ENCODE data around the gene PTGR3. TPM values are rescaled to one million over a fixed set of nuclear protein-coding genes. Genes with fewer than 3 reads are reported as not detected.

Gene PTGR3
- total RNA-seq, 6 experiments from 2014 or later, result 37.9 to 47.5 (median 41.8) TPM

DNA sequence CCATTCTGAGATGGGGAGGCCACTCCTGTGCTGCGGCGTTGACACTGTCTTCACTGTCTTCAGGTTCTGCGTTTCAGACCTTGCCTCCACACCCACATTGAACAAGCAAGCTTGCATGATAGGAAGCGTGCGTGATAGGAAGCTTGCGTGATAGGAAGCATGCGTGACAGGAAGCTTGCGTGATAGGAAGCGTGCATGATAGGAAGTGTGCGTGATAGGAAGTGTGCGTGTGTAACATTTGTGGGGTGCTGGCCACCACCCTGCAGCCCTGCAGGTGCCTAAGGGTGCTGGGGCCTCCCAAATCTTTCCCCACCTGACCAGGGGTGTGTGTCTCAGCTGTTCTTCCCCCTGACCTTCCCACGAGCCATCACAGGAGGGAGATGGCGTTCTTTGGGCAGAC, 27.0 kb upstream of the PTGR3 start:
- Mint-ChIP-seq H3K36me3 (ENCODE audit: low read depth) (peaks cover 22% of the 10 kb centered on the region), H3K4me1 (ENCODE audit: low read depth) (peaks cover 33% of the 10 kb centered on the region), H3K27me3 (ENCODE audit: insufficient read depth) (no peaks in the 10 kb centered on the region), H3K9me3 (no peaks in the 10 kb centered on the region), H3K27ac (no peak overlapping the region), H3K4me3 (no peak overlapping the region)
- TF ChIP-seq, protein P1, sequence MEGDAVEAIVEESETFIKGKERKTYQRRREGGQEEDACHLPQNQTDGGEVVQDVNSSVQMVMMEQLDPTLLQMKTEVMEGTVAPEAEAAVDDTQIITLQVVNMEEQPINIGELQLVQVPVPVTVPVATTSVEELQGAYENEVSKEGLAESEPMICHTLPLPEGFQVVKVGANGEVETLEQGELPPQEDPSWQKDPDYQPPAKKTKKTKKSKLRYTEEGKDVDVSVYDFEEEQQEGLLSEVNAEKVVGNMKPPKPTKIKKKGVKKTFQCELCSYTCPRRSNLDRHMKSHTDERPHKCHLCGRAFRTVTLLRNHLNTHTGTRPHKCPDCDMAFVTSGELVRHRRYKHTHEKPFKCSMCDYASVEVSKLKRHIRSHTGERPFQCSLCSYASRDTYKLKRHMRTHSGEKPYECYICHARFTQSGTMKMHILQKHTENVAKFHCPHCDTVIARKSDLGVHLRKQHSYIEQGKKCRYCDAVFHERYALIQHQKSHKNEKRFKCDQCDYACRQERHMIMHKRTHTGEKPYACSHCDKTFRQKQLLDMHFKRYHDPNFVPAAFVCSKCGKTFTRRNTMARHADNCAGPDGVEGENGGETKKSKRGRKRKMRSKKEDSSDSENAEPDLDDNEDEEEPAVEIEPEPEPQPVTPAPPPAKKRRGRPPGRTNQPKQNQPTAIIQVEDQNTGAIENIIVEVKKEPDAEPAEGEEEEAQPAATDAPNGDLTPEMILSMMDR (IDR thresholded peaks at IDR 0.05), result no peak
- no peak for DNase-seq

DNA sequence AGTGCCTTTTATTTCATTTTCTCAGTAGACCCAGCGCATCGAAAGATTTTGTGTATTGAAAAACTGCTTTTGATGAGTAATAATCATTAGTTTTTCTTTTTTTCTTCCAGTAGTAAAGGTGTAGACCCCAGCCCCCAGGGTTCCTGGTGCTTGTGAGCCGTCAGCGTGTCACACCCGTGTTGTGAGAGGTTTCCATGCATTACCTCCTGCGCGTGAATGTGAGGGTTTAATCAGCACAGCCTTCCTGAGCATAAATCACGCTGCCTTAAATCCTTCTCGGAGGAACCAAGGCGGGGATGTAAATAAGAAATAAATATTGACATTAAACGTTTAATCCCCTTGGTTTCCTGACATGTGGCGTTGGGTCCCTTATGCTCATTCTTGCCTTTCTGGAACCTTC, 26.0 kb upstream of the PTGR3 start:
- Mint-ChIP-seq H3K4me1 (ENCODE audit: low read depth) (peaks cover 43% of the 10 kb centered on the region), H3K27me3 (ENCODE audit: insufficient read depth) (no peaks in the 10 kb centered on the region), H3K9me3 (no peaks in the 10 kb centered on the region), H3K36me3 (ENCODE audit: low read depth) (peaks cover 26% of the 10 kb centered on the region), H3K4me3 (no peak overlapping the region), H3K27ac (no peak overlapping the region)
- TF ChIP-seq, protein P1 (IDR thresholded peaks at IDR 0.05), result no peak
- no peak for DNase-seq

DNA sequence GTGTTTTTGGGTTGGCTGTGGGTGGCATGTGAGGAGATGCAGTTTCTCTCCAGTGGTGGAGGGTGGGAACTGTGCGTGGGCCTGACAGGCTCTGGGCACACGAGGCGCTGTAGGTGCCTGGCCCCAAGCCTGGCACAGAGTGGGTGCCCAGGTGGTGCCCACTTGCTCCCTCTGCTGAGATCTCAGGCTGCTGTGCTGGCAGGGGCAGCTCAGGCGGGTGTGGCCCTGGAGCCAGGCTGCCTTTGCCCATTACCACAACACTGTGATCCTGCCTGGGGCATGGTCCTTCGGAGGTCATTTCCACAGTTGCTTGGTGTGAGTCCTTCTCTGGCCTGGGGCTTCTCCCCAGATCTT, 22.1 kb upstream of the PTGR3 start:
- H3K27me3 Mint-ChIP-seq (ENCODE audit: insufficient read depth), result no peaks in the 10 kb centered on the region
- peaks cover 64% of the 10 kb centered on the region for H3K4me1 Mint-ChIP-seq (ENCODE audit: low read depth)
- peaks cover 19% of the 10 kb centered on the region for H3K36me3 Mint-ChIP-seq (ENCODE audit: low read depth)
- no peak overlapping the region for H3K27ac Mint-ChIP-seq
- H3K4me3 Mint-ChIP-seq, result no peak overlapping the region
- TF ChIP-seq, protein P1 (IDR thresholded peaks at IDR 0.05), result no peak
- no peaks in the 10 kb centered on the region for H3K9me3 Mint-ChIP-seq
- DNase-seq, result no peak

DNA sequence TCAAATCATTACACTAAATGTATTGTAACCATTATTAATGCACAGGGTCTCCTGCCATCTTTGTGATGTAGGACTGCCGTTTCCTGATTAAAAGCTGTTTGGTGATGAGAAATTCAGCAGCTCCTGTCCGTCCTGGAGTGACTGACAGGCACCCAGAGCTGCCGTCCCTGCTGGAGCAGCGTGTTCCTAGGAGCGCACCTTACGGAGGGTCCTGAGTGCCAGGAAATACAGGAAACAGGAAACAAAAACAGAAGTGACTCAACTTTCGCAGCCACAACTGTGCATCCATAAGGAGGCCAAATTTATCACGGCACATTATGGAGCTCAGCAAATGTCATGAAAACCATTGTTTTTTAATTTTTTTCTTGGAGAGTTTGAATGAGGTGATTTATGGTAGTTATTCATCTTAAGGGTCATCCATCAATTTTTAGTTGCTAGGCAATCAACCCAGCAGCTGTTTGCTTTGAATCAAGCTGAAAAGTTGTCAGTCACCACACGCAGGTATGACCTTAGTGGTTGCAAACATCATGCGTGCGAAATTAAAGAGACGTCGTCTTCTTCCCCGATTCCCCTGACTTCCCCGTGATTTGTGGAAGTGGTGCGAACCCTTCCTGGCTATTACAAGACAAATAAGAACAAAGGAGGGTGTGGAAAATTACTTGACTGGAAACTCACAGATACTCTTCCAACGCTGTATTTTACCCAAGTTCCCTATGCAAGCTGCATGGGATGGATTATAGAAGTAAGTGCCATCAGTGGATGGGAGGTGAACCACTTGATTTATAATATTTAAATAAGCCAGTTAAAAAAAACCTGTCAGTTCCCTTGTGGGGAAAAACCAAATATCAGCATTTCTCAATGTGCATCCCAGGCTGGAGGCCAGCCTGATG, 21.5 kb upstream of the PTGR3 start:
- Mint-ChIP-seq H3K27me3 (ENCODE audit: insufficient read depth) (no peaks in the 10 kb centered on the region), H3K4me1 (ENCODE audit: low read depth) (peaks cover 69% of the 10 kb centered on the region), H3K9me3 (no peaks in the 10 kb centered on the region), H3K27ac (peak overlapping the region; percentile 24; the same call in 1 of the 2 replicates), H3K36me3 (ENCODE audit: low read depth) (peaks cover 15% of the 10 kb centered on the region), H3K4me3 (no peak overlapping the region)
- no peak for DNase-seq
- TF ChIP-seq, protein P1 (IDR thresholded peaks at IDR 0.05), result no peak

DNA sequence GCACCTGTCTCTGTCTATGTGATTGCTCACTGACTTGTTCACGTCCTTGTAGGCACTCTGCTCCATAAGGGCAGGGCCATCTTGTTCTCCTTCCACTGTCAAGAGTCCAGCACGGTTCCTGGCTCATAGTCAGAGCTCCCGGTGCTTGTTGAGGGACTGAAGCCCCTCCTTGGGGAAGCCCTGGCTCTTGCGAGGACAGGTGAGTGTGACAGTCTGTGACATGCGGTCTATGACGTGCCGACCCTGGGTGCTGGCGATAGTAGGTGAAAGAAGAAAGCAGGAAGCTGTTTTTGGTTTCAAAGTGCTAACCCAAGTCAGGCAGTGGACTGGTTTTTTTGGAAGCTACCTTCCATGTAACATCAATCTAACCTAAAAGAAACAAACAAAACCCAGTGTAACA, 20.5 kb upstream of the PTGR3 start:
- Mint-ChIP-seq H3K36me3 (ENCODE audit: low read depth) (peaks cover 15% of the 10 kb centered on the region), H3K4me1 (ENCODE audit: low read depth) (peaks cover 70% of the 10 kb centered on the region), H3K27me3 (ENCODE audit: insufficient read depth) (no peaks in the 10 kb centered on the region), H3K4me3 (no peak overlapping the region), H3K27ac (no peak overlapping the region), H3K9me3 (no peaks in the 10 kb centered on the region)
- no peak for DNase-seq
- TF ChIP-seq, protein P1 (IDR thresholded peaks at IDR 0.05), result no peak
